KOPT-K1 (cell line): Measurements from ENCODE around the gene LGALS9C.
"Not testable (repeated sequence)": the region's sequence is repeated elsewhere in the genome, so short reads cannot be mapped to it uniquely, and the experiment has no call there.

Experiments
- H3K27ac ChIP-seq: fragments of 200-600 bp; sonication (generic); 2 replicates; pipeline ENCODE4 v1.5.1; 2016; ENCODE audit warnings: antibody characterized with exemption, mild to moderate bottlenecking, low read depth, low read length; ENCODE audit not compliant: poor library complexity, severe bottlenecking
- H3K36me3 ChIP-seq: fragments of 200-600 bp; sonication (generic); 2 replicates; pipeline ENCODE4 v1.5.1; 2017; ENCODE audit warnings: antibody characterized with exemption, mild to moderate bottlenecking, low read length, moderate library complexity; ENCODE audit not compliant: insufficient read depth
- H3K9me3 ChIP-seq: fragments of 200-600 bp; sonication (generic); 2 replicates; pipeline ENCODE4 v1.5.1; 2017; ENCODE audit warnings: antibody characterized with exemption, low read length, mild to moderate bottlenecking; ENCODE audit not compliant: insufficient read depth, poor library complexity, severe bottlenecking

The LGALS9C gene

DNA sequence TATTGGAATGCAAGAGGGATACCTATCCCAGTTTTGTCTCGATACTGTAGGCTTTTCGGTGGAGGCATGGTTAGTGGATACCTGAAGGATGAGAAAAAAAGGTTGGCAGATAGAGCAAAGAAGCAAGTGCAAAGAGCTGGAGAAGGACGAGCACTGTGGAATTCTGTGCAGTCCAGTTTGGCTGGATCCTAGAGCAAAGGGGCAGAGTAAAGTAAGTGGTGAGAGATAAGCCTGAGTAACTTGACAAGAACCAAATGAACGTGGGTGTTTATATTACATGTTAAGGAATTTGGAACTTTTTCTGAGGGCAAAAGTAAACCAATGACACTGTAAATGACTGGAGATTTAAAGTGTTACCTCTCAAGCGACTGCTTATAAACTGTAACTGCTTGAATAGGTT lies 66.3 kb downstream of the LGALS9C start:
- not testable (repeated sequence) for H3K27ac ChIP-seq, H3K9me3 ChIP-seq, H3K36me3 ChIP-seq
